Thymus (tissue), 14 donors: ENCODE measurements around the gene PMAIP1. TPM values are rescaled to one million over a fixed set of nuclear protein-coding genes. Genes with fewer than 3 reads are reported as not detected.
"Not testable (repeated sequence)": the region's sequence is repeated elsewhere in the genome, so short reads cannot be mapped to it uniquely, and the experiment has no call there.

Experiments
- DNase-seq, 9 donors: peaks; one replicate each; pipeline ENCODE4 v3.0.0-alpha.2; 2013; ENCODE audit warnings: low spot score in 9 of 9, low read depth in 6 of 9, missing footprints in 1 of 9
- H3K27ac ChIP-seq, 2 donors: one replicate each; pipeline ENCODE4 v1.5.1; 2013; ENCODE audit warnings: control low read depth in 1 of 2, low read depth in 1 of 2, low read length in 1 of 2, mild to moderate bottlenecking in 1 of 2, moderate library complexity in 1 of 2
- H3K27me3 ChIP-seq, 2 donors: one replicate each; pipeline ENCODE4 v1.5.1; 2013; ENCODE audit warnings: low read length in 1 of 2; ENCODE audit not compliant: control insufficient read depth in 2 of 2, insufficient read depth in 1 of 2
- H3K36me3 ChIP-seq, 2 donors: one replicate each; pipeline ENCODE4 v1.5.1; 2013; ENCODE audit warnings: low read length in 1 of 2, mild to moderate bottlenecking in 1 of 2, moderate library complexity in 1 of 2; ENCODE audit not compliant: control insufficient read depth in 2 of 2, insufficient read depth in 2 of 2
- H3K4me1 ChIP-seq, 2 donors: one replicate each; pipeline ENCODE4 v1.5.1; 2013; ENCODE audit warnings: low read length in 2 of 2; ENCODE audit not compliant: control insufficient read depth in 2 of 2, insufficient read depth in 2 of 2
- H3K4me3 ChIP-seq, 2 donors: one replicate each; pipeline ENCODE4 v1.5.1; 2013; ENCODE audit warnings: low read length in 2 of 2, control low read depth in 1 of 2, mild to moderate bottlenecking in 1 of 2
- H3K9me3 ChIP-seq, 2 donors: one replicate each; pipeline ENCODE4 v1.5.1; 2013; ENCODE audit warnings: low read length in 1 of 2, mild to moderate bottlenecking in 1 of 2; ENCODE audit not compliant: control insufficient read depth in 2 of 2, insufficient read depth in 1 of 2
- WGBS: extraction: QIAGEN DNeasy Blood & Tissue Kit; methylation state at CpG from one replicate; pipeline ENCODE4 v1.1.7; 2013; 5-methylcytosine and 5-hydroxymethylcytosine counted together
- long read RNA-seq, 10 donors: transcript quantifications; one replicate each; lab custom pipeline, GENCODE V29; 2026
- polyA plus RNA-seq: library from polyadenylated mRNA; stranded (reverse); fragments of 200-250 nt; gene quantifications from one replicate; pipeline ENCODE4 v1.2.3, GENCODE V29; 2013
- total RNA-seq: library from RNA; stranded (reverse); fragments of 120-200 nt; gene quantifications from one replicate; pipeline ENCODE4 v1.2.4, GENCODE V29; 2013
- donor health status: healthy.

Gene PMAIP1
- total RNA-seq (14.5 TPM), polyA plus RNA-seq (20.0 TPM)
- long read RNA-seq, donor 1, partial matches to known transcripts, result 0 of 2 reads
- long read RNA-seq, donor 1, other reads (novel, unspliced or antisense), result 0 of 2 reads
- long read RNA-seq, donor 2, transcript PMAIP1-202 (2 exons, 1,948 nt), result major isoform, 12 of 12 reads
- long read RNA-seq, donor 2, partial matches to known transcripts, result 0 of 12 reads
- long read RNA-seq, donor 2, other reads (novel, unspliced or antisense), result 0 of 12 reads
- long read RNA-seq, donor 3, transcript PMAIP1-202 (2 exons, 1,948 nt), result major isoform, 20 of 20 reads
- long read RNA-seq, donor 3, partial matches to known transcripts, result 0 of 20 reads
- long read RNA-seq, donor 3, other reads (novel, unspliced or antisense), result 0 of 20 reads
- long read RNA-seq, donor 4, partial matches to known transcripts, result 0 of 1 reads
- long read RNA-seq, donor 4, other reads (novel, unspliced or antisense), result 0 of 1 reads
- long read RNA-seq, donor 5, transcript PMAIP1-202 (2 exons, 1,948 nt), result major isoform, 16 of 16 reads
- long read RNA-seq, donor 5, partial matches to known transcripts, result 0 of 16 reads
- long read RNA-seq, donor 5, other reads (novel, unspliced or antisense), result 0 of 16 reads
- long read RNA-seq, donor 6, transcript PMAIP1-202 (2 exons, 1,948 nt), result major isoform, 12 of 12 reads
- long read RNA-seq, donor 6, partial matches to known transcripts, result 0 of 12 reads
- long read RNA-seq, donor 6, other reads (novel, unspliced or antisense), result 0 of 12 reads
- long read RNA-seq, donor 7, transcript PMAIP1-202 (2 exons, 1,948 nt), result major isoform, 19 of 19 reads
- long read RNA-seq, donor 7, partial matches to known transcripts, result 0 of 19 reads
- long read RNA-seq, donor 7, other reads (novel, unspliced or antisense), result 0 of 19 reads
- long read RNA-seq, donor 8, transcript PMAIP1-202 (2 exons, 1,948 nt), result major isoform, 7 of 7 reads
- long read RNA-seq, donor 8, partial matches to known transcripts, result 0 of 7 reads
- long read RNA-seq, donor 8, other reads (novel, unspliced or antisense), result 0 of 7 reads
- long read RNA-seq, donor 9, transcript PMAIP1-202 (2 exons, 1,948 nt), result major isoform, 8 of 8 reads
- long read RNA-seq, donor 9, partial matches to known transcripts, result 0 of 8 reads
- long read RNA-seq, donor 9, other reads (novel, unspliced or antisense), result 0 of 8 reads
- long read RNA-seq, donor 10, transcript PMAIP1-202 (2 exons, 1,948 nt), result major isoform, 10 of 28 reads
- long read RNA-seq, donor 10, partial matches to known transcripts, result 18 of 28 reads
- long read RNA-seq, donor 10, other reads (novel, unspliced or antisense), result 0 of 28 reads

DNA sequence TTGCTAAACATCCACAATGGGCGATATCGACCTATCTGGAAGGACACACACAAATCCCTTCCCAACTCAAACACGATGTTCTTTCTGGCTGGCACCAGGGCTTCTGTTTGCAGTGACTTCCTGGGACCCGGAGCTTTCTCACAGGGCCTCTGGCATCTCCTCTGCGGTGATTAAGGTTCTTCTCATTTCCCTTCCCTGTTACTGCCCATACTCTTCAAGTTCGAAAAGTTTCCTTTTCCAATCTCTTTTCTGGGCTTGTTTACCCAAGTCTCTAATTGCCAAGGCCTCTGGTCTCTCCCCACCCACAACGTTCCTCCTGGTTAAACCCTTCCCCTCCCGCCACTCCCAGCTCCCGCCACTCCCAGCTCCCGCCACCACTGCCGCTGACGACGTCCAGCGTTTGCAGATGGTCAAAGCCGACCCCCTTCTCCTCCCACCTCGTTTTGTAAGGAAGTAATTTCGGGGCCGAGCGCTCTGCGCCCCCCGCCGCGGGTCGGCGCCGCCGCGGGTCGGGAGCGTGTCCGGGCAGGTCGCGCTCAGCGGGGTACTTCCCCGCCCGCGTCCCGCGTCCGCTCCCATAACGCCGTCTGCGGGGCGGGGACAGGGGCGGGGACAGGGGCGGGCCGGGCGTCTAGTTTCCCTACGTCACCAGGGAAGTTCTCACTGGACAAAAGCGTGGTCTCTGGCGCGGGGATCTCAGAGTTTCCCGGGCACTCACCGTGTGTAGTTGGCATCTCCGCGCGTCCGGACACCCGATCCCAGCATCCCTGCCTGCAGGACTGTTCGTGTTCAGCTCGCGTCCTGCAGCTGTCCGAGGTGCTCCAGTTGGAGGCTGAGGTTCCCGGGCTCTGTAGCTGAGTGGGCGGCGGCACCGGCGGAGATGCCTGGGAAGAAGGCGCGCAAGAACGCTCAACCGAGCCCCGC is at the start of gene PMAIP1:
Gene PMAIP1, plus strand, starts transcription at position 699 of the 924 bp plus-strand sequence. Its CDS starts 182 bp downstream, at position 881.
- Histone ChIP-seq H3K36me3 (peaks cover 0 to 9% of the 10 kb centered on the region in 2 donors), H3K27me3 (peaks cover 0 to 33% of the 10 kb centered on the region in 2 donors), H3K4me3 (peak within 1 kb of the TSS; percentile 81 to 94), H3K9me3 (no peaks in the 10 kb centered on the region), H3K4me1 (peaks cover 7 to 12% of the 10 kb centered on the region in 2 donors), H3K27ac (peak within 1 kb of the TSS; percentile 73 to 88)
- peak in 7 of 9 donors; percentile 58 to 88 (median 71) for DNase-seq
- WGBS, result 1% methylated on average over 73 of the region's 73 CpGs

DNA sequence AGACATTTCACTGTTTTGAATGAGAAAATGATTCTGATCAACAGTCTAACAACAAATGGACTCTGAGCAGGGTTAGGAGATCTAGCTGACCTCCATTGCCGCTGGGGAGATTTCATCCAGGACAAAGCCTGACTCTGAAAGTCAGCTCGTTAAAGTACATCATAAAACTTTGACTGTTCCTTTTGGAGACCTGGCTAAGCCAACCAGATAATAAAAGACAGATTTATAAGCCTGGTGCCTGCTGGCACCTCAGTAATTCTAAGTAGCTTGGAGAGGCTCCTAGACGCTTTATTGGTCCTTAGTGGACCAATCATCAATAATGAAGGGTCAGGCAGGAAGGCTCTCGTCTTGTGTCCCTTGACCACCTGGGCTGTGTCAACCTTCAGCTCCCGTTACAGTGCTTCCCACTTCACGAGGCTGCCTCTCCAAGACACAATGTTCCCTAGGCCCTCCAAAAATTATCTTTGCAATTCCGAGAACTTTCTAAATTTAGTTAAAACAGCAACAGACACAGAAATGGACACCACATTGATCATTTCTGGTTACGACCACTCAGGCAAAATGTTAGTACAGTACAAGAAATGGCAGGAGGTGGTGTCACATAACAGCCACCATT is 47.9 kb upstream of the PMAIP1 start:
- no peaks in the 10 kb centered on the region for H3K27me3 ChIP-seq
- WGBS, result 98% methylated on average over 8 of the region's 8 CpGs
- DNase-seq, result no peak

DNA sequence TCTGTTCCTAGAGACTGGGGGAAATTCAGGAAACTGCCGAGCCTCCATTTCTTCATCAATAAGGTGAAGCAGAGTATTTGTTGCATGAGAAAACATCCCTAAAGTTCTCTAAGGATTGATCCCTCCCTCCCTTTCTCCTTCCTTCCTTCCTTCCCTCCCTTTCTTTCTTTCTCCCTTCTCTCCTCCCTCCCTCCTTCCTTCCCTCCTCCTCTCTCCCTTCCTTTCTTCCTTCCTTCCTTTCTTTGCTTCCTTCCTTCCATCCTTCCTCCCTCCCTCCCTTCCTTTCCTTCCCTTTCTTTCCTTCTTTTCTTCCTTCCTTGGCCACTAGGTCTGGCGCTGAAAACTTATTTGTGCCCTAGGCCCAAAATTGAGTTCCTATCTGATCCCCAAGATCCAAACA is 47.2 kb upstream of the PMAIP1 start:
- DNase-seq, result no peak
- H3K36me3 ChIP-seq, result no peaks in the 10 kb centered on the region
- peaks cover 0 to 3% of the 10 kb centered on the region in 2 donors for H3K9me3 ChIP-seq
- WGBS, result 100% methylated on average over 2 of the region's 2 CpGs
- no peak overlapping the region for H3K4me3 ChIP-seq
- H3K27ac ChIP-seq, result no peak overlapping the region
- no peaks in the 10 kb centered on the region for H3K27me3 ChIP-seq
- peaks cover 0 to 6% of the 10 kb centered on the region in 2 donors for H3K4me1 ChIP-seq

More for the DNA sequence above, 47.9 kb upstream of the PMAIP1 start:
- peaks cover 0 to 6% of the 10 kb centered on the region in 2 donors for H3K4me1 ChIP-seq
- H3K36me3 ChIP-seq, result no peaks in the 10 kb centered on the region
- H3K4me3 ChIP-seq, result no peak overlapping the region
- H3K9me3 ChIP-seq, result peaks cover 0 to 3% of the 10 kb centered on the region in 2 donors
- no peak overlapping the region for H3K27ac ChIP-seq

DNA sequence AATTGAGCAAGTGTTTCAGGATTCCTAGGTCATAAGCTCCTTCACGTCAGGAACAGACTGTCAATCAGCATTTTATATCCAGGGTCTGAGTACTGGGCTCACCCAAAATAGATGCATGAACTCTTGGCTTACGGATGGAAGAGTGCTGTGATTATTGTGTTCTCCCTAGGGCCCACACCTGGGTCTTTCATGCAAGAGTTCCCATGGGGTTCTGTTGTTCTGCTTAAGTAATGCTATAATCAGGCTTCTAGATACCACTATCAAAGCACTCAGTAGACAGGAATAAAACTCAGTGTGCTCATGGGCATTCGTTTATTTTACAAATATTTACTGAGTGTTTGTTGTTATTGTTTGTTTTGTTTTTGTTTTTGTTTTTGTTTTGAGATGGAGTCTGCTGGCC is 46.4 kb upstream of the PMAIP1 start:
- H3K27ac ChIP-seq, result no peak overlapping the region
- H3K4me3 ChIP-seq, result no peak overlapping the region
- peaks cover 0 to 3% of the 10 kb centered on the region in 2 donors for H3K9me3 ChIP-seq
- WGBS, result 95% methylated on average over 3 of the region's 3 CpGs
- H3K4me1 ChIP-seq, result peaks cover 0 to under 1% of the 10 kb centered on the region in 2 donors
- no peaks in the 10 kb centered on the region for H3K27me3 ChIP-seq
- DNase-seq, result no peak
- no peaks in the 10 kb centered on the region for H3K36me3 ChIP-seq

DNA sequence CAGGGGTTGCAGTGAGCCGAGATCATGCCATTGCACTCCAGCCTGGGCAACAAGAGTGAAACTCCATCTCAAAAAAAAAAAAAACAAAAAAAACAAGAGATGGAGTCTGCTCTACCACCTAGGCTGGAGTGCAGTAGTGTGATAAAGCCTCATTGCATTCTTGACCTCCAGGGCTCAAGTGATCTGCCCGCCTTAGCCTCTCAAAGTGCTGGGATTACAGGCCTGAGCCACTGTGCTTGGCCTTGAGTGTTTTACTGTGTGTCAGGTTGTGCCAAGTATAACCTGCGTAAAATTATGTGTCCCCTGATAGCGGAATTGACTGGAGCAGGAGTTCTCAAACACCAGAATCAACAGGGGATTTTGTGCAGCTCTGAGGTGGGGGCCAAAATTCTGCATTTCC is 45.8 kb upstream of the PMAIP1 start:
- DNase-seq, H3K4me1 ChIP-seq, H3K4me3 ChIP-seq, H3K27ac ChIP-seq, H3K27me3 ChIP-seq, H3K9me3 ChIP-seq, H3K36me3 ChIP-seq: not testable (repeated sequence)
- WGBS, result 98% methylated on average over 4 of the region's 4 CpGs

DNA sequence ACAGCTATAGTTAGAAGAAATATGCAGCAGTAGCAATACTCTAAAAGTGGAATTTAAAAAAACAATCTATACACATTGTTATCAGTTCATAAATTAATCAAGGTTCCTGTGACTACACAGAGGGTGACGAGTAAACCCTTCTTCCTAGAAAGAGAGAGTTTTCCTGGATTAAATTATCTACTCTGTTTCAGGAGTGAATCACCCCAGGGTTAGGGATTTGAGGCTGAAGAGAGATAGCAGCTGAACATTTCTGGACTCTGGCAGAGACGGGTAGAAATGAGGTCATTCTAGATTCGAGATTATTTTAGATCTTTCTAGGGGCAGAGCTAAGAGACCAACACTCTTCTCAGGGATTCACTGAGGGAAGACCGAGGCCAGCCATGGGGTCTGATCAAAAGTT is 38.8 kb upstream of the PMAIP1 start:
- 95% methylated on average over 4 of the region's 4 CpGs for WGBS

DNA sequence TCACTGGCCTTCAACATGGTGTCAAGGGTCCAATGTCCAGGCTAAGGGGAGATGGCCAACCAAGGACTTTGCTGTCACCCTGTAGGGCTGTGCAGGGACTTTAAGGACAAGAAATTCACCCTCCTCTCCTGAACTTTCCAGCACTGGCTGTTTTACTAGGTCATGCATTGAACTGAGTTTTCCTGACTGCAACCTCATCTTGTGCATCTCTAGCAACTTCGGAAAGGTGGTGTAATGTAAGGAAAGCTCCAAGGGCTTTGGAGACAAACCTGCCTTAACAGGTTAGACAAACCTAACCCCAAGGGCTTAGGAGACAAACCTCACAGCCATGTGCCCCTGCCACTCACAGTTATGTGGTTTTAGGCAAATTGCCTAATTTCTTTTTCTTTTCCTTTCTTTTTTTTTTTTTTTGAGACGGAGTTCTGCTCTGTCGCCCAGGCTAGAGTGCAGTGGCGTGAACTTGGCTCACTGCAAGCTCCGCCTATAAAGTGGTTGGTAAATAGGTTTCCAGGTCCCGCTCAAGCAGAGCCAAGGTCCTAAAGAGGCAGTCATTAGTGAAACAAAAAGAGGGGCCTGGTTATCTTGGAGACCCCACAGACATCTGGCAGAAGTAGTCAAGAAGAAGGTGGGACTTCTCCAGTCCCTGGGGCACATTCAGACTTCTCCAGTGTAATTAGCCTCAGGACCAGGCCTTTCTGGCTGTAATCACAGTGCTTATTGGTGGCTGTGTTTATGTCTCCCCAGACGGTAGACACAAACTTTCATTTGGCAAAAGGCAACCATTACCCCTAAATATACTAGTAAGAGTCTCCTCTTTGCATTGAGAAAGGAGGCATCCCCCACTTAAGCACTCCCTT is 37.6 kb upstream of the PMAIP1 start:
- H3K27ac ChIP-seq, result no peak overlapping the region
- no peak for DNase-seq
- 62% methylated on average over 7 of the region's 7 CpGs for WGBS
- H3K9me3 ChIP-seq, result no peaks in the 10 kb centered on the region
- H3K27me3 ChIP-seq, result no peaks in the 10 kb centered on the region
- peaks cover 0 to 2% of the 10 kb centered on the region in 2 donors for H3K4me1 ChIP-seq
- no peaks in the 10 kb centered on the region for H3K36me3 ChIP-seq
- no peak overlapping the region for H3K4me3 ChIP-seq

More for the DNA sequence above, 38.8 kb upstream of the PMAIP1 start:
- DNase-seq, result no peak
- peaks cover 0 to 2% of the 10 kb centered on the region in 2 donors for H3K4me1 ChIP-seq
- H3K36me3 ChIP-seq, result no peaks in the 10 kb centered on the region
- no peak overlapping the region for H3K4me3 ChIP-seq
- no peaks in the 10 kb centered on the region for H3K27me3 ChIP-seq
- H3K27ac ChIP-seq, result no peak overlapping the region
- H3K9me3 ChIP-seq, result no peaks in the 10 kb centered on the region
